Spinal cord (tissue), 10 donors: ENCODE data around the gene SUSD3. TPM values are rescaled to one million over a fixed set of nuclear protein-coding genes. Genes with fewer than 3 reads are reported as not detected.
A peak's percentile ranks its signal among the peaks of the same experiment; 100 is the strongest.

ENCODE experiments used
- DNase-seq, 6 donors: peaks; one replicate each; pipeline versions ENCODE4 v3.0.0 to v3.0.0-alpha.2; 2013 to 2015; ENCODE audit warnings: low spot score in 6 of 6, low read depth in 4 of 6
- H3K27ac ChIP-seq: one replicate; pipeline ENCODE4 v1.5.1; 2013; ENCODE audit warnings: low read depth, low read length, control low read depth
- H3K27me3 ChIP-seq: one replicate; pipeline ENCODE4 v1.6.1; 2013; ENCODE audit warnings: low read length; ENCODE audit not compliant: control insufficient read depth, insufficient read depth
- H3K36me3 ChIP-seq: one replicate; pipeline ENCODE4 v1.6.1; 2013; ENCODE audit warnings: low read length; ENCODE audit not compliant: control insufficient read depth, insufficient read depth
- H3K4me1 ChIP-seq: one replicate; pipeline ENCODE4 v1.6.1; 2013; ENCODE audit warnings: low read length; ENCODE audit not compliant: control insufficient read depth, insufficient read depth
- H3K4me3 ChIP-seq: one replicate; pipeline ENCODE4 v1.5.1; 2013; ENCODE audit warnings: low read depth, low read length, control low read depth
- H3K9me3 ChIP-seq: one replicate; pipeline ENCODE4 v1.6.1; 2013; ENCODE audit warnings: low read length; ENCODE audit not compliant: control insufficient read depth, insufficient read depth
- WGBS: methylation state at CpG from one replicate; pipeline ENCODE4 v1.1.5; 2013; ENCODE audit warnings: missing lambda C conversion rate; ENCODE audit not compliant: insufficient coverage; 5-methylcytosine and 5-hydroxymethylcytosine counted together
- polyA plus RNA-seq, 2 donors: library from polyadenylated mRNA; unstranded; fragments of 120-200 nt; gene quantifications; one replicate each; pipeline ENCODE4 v1.2.1, GENCODE V29; 2013; ENCODE audit not compliant: insufficient read length in 2 of 2
- total RNA-seq, 2 donors: library from RNA; depleted of rRNA in 1 of 2; stranded (reverse); fragments of 120-200 nt in 1 of 2; fragments of >200 nt in 1 of 2; gene quantifications; one replicate each; pipeline versions ENCODE4 v1.2.3 to v1.2.4, GENCODE V29; 2013 to 2014
- donor health status: healthy.

Gene SUSD3
- total and polyA plus RNA-seq, 4 donors, result 3.1 to 6.3 (median 4.9) TPM

DNA sequence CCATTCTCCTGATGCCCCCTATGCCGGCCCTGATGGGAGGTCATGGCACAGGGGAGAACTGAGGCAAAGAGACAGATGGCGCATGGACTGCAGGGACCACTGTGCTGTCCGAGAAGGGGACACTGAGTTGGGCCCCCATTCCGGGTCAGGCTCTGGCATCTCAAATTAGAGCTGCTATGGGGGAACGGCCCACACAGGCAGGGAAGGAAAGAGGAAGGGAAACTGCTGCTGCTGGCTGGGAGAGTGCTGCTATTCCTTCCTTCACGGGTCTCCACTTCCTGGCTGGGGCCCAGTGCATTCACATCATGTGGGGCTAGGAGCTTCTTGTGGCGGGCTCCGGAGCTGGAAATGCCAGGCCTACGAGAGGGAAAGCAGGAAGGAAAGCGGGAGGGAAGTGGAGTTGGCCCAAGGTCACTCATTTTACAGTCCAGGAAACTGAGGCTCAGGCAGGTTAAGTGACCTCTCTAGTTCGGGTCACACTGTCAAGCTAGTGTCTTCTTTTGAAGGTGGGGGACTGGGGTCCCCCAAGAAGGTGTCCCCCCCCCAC is 36.2 kb downstream of the SUSD3 start:
- Histone ChIP-seq H3K27me3 (no peaks in the 10 kb centered on the region), H3K4me3 (peak overlapping the region; percentile 37), H3K4me1 (peaks cover 59% of the 10 kb centered on the region), H3K36me3 (peaks cover 4% of the 10 kb centered on the region), H3K27ac (peak overlapping the region; percentile 95), H3K9me3 (no peaks in the 10 kb centered on the region)
- 45% methylated on average over 11 of the region's 11 CpGs for WGBS
- peak in 2 of 6 donors; percentile 36 to 78 for DNase-seq

DNA sequence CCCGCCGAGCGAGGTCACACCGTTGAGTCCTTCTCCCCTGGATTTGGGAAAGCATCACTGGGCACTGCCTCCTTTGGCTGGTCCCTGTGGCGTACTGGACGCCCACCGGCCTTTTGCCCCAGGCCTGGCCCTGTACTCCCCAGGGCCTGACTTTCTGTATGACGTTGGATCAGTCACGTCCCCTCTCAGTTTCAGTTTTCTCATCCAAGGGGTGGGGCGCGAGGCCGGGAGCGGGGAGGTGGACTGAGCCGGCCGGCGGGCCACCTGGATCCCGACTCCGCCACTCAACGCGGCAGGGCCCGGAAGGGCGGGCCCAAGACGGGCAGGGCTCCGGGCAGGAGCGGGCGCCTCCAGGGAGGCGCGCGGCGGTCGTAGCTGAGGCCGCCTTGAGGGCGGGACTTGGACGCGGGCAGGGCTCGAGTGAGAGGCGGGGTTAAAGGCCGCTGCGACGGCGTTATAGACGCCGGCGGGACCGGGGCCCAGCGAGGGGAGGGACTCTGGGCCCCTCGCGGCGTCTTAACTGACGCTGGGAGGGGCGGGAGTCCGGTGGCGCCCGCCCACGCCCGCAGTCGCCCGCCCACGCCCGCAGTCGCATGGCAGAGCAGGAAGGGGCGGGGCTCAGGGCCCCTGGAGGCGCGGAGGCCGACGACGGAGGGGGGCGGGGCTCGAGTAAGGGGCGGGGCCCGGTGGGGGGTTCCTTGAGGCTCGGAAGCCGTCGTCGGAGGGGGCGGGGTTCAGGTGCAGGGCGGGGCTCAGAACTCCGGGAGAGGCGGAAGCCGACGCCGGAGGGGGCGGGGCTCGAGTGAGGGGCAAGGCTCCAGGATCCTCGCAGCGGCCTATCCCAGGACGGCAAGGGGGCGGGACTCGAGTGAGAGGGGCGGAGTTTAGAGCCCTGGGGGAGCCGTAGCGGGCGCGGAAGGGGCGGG is 37.0 kb downstream of the SUSD3 start:
- H3K27me3 ChIP-seq, result no peaks in the 10 kb centered on the region
- DNase-seq, result peak; percentile 89 to 100 (median 98)
- H3K9me3 ChIP-seq, result no peaks in the 10 kb centered on the region
- peaks cover 6% of the 10 kb centered on the region for H3K36me3 ChIP-seq
- WGBS, result 6% methylated on average over 85 of the region's 95 CpGs
- H3K4me3 ChIP-seq, result peak overlapping the region; percentile 57
- peaks cover 65% of the 10 kb centered on the region for H3K4me1 ChIP-seq
- H3K27ac ChIP-seq, result peak overlapping the region; percentile 95

DNA sequence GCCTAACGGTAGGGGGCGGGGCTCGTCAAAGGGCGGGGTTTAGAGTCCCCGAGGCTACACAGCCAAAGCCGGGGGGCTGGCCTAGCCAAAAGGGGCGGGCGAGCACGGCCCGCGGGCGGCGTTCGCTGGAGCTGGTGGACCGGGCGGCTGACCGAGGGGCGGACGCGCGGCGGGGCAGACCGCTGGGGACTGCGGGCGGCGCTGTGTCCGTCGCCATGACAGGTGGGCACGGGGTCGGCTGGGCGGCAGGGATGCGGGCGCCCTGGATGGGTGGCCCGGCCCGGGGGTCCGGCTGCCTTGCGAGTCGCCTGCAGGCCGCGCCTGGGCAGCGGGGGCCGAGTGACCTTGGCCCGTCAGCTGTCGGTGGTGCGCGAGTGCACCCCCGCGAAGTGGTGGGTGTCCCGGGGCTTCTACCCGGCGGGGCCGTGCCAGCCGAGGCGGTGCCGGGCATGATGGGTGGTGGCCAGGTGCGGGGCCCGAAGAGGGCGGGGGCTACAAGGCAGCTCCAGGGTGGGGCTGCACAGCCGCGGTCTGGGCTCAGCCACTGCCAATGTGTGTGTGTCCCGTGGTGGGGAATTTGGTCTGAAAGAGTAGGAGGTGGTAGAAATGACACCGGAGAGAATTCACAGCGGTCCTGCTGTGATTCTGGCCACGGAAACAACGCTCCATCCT is 37.8 kb downstream of the SUSD3 start, which contains the start of gene CARD19:
Gene CARD19, plus strand, starts transcription at position 87 of the 672 bp plus-strand sequence. Its CDS starts 129 bp downstream, at position 216.
- H3K4me1 ChIP-seq, result peaks cover 65% of the 10 kb centered on the region
- peak within 1 kb of the TSS; percentile 57 for H3K4me3 ChIP-seq
- H3K27me3 ChIP-seq, result no peaks in the 10 kb centered on the region
- under 1% methylated on average over 65 of the region's 65 CpGs for WGBS
- peak within 1 kb of the TSS; percentile 95 for H3K27ac ChIP-seq
- peaks cover 6% of the 10 kb centered on the region for H3K36me3 ChIP-seq
- peaks cover 2% of the 10 kb centered on the region for H3K9me3 ChIP-seq
- DNase-seq, result peak in 3 of 6 donors; percentile 13 to 69 (median 63)

DNA sequence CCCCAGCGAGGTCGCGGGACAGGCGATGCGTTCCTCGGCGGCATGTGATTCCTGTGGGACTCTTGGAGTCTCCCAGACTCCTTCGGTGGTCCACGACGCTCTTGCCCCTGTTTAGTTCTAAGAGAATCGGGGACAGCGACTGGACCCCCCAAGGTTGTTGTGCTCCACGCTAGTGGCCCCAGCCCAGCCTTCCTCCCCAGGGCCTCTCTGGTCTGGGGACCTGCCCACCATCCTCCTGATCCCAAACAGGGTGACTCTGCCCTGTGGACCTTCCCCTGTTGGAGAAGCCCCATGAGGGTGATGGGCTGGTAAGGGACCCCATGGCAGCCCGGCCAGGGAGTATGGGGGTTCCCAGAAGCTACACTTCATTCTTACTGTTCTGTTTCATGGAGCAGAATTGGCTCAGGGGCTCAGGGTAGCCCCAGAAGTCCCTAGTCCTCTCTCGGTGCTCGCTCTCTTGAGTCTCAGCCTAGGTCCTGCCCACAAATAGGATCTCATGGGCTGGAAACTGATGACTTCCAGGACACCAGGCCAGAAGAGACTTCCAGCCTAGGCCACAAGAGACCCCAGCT is 38.4 kb downstream of the SUSD3 start:
- Histone ChIP-seq H3K27me3 (no peaks in the 10 kb centered on the region), H3K9me3 (peaks cover 2% of the 10 kb centered on the region), H3K4me3 (peak overlapping the region; percentile 57), H3K36me3 (peaks cover 6% of the 10 kb centered on the region), H3K4me1 (peaks cover 65% of the 10 kb centered on the region), H3K27ac (peak overlapping the region; percentile 67)
- DNase-seq, result peak in 1 of 6 donors; percentile 10
- 8% methylated on average over 15 of the region's 16 CpGs for WGBS

GRCh38 chr9:93097511-93098201 is 39.2 kb downstream of the SUSD3 start:
- peaks cover 63% of the 10 kb centered on the region for H3K4me1 ChIP-seq
- whole genome bisulfite sequencing, result 71% methylated on average over 11 of the region's 11 CpGs
- DNase-seq, result peak in 4 of 6 donors; percentile 36 to 78 (median 66)

GRCh38 chr9:93098236-93098946 is 39.9 kb downstream of the SUSD3 start:
- DNase-seq, result peak in 3 of 6 donors; percentile 48 to 79 (median 72)
- Histone ChIP-seq H3K27me3 (no peaks in the 10 kb centered on the region), H3K36me3 (peaks cover 6% of the 10 kb centered on the region), H3K27ac (peak overlapping the region; percentile 67), H3K4me1 (peaks cover 57% of the 10 kb centered on the region), H3K4me3 (no peak overlapping the region), H3K9me3 (peaks cover 2% of the 10 kb centered on the region)
- WGBS, result 36% methylated on average over 13 of the region's 15 CpGs

More at GRCh38 chr9:93097511-93098201, 39.2 kb downstream of the SUSD3 start:
- Histone ChIP-seq H3K9me3 (peaks cover 2% of the 10 kb centered on the region), H3K36me3 (peaks cover 6% of the 10 kb centered on the region), H3K4me3 (peak overlapping the region; percentile 57), H3K27me3 (no peaks in the 10 kb centered on the region), H3K27ac (peak overlapping the region; percentile 67)

DNA sequence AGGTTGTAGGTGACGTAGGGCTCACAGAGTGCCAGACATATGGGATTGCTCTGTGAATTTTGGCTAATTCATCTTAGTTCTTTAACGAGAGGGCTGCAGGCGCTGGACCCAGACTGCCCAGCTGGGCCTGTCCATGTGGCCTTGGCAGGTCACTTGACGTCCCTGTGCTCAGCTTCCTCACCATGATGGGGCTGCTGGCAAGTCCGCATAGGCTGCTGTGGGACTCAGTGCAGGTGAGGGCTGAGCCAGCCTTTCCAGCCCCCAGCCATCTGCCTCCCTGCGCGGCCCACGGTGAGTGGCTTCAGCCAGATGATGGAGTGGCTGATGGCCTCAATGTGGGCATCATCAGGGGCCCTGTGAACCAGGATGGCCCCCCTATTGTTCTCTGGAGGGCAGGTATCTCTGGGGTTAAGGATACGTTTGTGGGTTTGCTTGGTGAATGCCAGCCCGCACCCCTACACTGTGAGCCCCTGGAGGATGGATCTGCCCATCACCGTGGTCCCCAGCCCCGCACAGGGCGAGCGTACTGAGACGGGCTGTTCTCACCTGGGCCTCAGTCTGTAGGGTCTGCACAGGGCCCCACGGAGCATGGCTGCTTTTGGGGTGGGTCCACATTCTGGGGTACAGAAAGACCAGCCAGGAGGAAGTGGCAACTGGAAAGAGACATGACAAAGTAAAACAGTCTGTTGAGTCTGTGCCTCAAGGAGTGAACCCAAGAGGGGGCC is 41.2 kb downstream of the SUSD3 start:
- no peaks in the 10 kb centered on the region for H3K27me3 ChIP-seq
- peaks cover 44% of the 10 kb centered on the region for H3K4me1 ChIP-seq
- peaks cover 6% of the 10 kb centered on the region for H3K36me3 ChIP-seq
- DNase-seq, result no peak
- no peak overlapping the region for H3K27ac ChIP-seq
- H3K4me3 ChIP-seq, result no peak overlapping the region
- 87% methylated on average over 15 of the region's 16 CpGs for WGBS
- H3K9me3 ChIP-seq, result peaks cover 2% of the 10 kb centered on the region

DNA sequence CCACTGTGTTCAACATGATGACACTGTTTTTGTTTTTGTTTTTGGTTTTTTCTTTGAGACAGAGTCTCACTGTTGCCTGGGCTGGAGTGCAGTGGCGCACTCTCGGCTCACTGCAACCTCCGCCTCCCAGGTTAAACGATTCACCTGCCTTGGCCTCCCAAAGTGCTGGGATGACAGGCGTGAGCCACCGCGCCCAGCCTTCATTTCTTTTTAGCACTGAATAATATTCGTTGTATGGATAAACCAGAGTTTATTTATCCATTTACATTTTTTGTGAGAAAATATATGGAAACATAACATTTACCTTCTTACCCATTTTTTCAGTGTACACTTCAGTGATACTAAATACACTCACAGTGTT is 41.8 kb downstream of the SUSD3 start:
- Histone ChIP-seq H3K9me3 (peaks cover 2% of the 10 kb centered on the region), H3K27ac (no peak overlapping the region), H3K4me1 (peaks cover 39% of the 10 kb centered on the region), H3K4me3 (no peak overlapping the region), H3K27me3 (no peaks in the 10 kb centered on the region), H3K36me3 (peaks cover 6% of the 10 kb centered on the region)
- WGBS, result 96% methylated on average over 4 of the region's 8 CpGs
- no peak for DNase-seq
